RCC 7860 (cell line): ENCODE data around the gene TSPEAR.
"Not testable (repeated sequence)": the region's sequence is repeated elsewhere in the genome, so short reads cannot be mapped to it uniquely, and the experiment has no call there.

ENCODE experiments used
- DNase-seq: peaks from one replicate; pipeline ENCODE4 v3.0.0-alpha.2; 2015; ENCODE audit warnings: low spot score
- FAIRE-seq: peaks from 2 replicates; lab custom pipeline; 2012; peaks lifted over from hg19 to GRCh38; lab: Jason Lieb, UNC

The TSPEAR gene

GRCh38 chr21:44556879-44557278, 154.5 kb downstream of the TSPEAR start:
- FAIRE-seq (no peak), DNase-seq (no peak)

DNA sequence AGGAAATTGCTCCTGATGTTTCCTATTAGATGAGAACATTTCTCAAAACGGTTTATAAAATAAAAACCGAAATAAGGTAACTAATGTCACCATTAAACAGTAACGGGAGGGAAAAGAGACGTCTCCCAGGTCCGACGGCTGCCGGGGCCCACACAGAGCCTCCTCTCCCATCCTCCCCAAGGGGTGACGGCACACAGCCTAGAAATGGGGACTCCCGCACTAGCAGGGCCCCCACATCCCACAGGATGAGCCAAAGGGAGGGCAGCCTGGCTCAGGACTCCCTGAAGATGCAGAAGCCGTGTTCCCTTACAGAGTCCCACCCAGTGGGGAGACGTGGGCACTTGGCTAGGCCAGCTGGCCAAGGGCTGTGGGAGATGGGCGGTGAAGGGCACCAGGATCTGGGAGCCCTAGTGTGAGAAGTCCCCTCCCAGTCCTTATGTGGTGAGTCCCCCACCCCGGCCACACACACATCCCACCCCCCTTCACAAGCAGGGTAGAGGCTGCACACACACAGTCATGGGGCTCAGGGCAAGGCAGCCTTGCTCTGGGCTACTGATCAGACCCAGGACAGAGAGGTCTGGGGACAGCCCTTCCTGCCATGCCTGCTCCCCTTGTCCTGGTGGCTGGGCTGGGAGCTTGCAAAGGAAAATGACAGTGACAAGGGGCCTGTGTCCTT, 156.0 kb downstream of the TSPEAR start:
- DNase-seq (no peak), FAIRE-seq (no peak)

GRCh38 chr21:44552681-44553080, 158.7 kb downstream of the TSPEAR start:
- FAIRE-seq (no peak), DNase-seq (no peak)

- FAIRE-seq (no peak), DNase-seq (no peak)
These were observed 159.2 kb downstream of the TSPEAR start for GRCh38 chr21:44552136-44552535.

GRCh38 chr21:44551340-44551961, 159.9 kb downstream of the TSPEAR start, which contains the start of gene KRTAP10-2:
Gene KRTAP10-2 (minus strand): TSS chr21:44551505. CDS start chr21:44551458, 47 bp downstream.
- DNase-seq, result no peak
- FAIRE-seq, result no peak

- DNase-seq (no peak), FAIRE-seq (no peak)
These were observed 160.6 kb downstream of the TSPEAR start for GRCh38 chr21:44550807-44551206.

GRCh38 chr21:44550285-44550684, 161.1 kb downstream of the TSPEAR start:
- not testable (repeated sequence) for DNase-seq, FAIRE-seq

DNA sequence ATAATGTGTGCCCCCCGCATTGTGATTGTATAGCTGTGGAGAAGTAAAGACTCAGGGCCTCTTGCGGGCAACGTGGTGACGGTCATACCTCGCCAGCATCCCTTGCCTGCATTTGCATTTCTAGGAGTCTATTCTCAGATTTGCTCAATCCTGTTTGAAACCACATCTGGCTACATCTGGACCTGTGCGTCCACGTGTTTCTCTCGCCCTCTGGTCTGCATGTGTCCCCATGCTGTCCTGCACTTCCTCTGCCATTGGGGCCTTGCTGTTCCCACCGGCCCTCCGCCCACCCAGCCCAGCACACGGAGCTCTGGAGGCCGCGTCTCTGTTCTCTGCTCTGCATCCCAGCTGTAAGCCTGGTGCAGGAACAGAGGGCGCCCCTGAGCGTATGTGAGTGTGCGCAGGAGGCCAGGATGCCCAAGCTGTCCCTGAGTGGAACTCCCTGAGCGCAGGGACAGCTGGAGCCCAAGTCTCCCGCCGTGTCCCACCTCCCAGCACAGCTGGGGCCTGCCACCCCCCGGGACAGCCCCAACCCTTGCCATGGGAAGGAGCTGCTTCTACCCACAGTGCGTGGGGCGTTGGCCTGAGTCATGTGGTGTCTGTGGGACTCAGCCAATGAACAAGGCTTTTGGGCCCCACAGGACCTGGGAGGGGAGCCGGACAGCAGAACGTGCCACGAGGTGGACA, 161.7 kb downstream of the TSPEAR start:
- FAIRE-seq, result no peak

DNA sequence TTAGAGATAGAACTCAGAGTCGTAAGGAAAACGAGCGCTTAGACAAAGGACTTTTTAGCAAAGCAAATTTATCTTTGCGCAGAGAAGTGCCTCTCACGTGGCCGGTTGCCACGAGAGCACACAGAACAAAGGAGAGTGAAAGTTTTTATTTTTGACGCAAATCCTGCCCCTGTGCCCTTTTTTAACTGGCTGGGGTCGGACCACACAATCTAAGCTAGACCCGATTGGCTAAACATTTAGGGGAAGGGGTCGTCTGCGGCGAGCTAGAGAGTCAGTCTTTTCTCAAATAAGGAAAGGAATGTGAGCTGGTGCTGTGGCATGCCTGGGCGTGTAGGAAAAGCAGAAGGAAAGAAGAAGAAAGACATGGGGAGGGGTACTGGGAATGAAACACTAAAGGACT, 162.4 kb downstream of the TSPEAR start:
- FAIRE-seq (no peak), DNase-seq (no peak)

More for the DNA sequence above, 161.7 kb downstream of the TSPEAR start:
- no peak for DNase-seq

- FAIRE-seq (no peak), DNase-seq (no peak)
These were observed 163.0 kb downstream of the TSPEAR start for GRCh38 chr21:44548381-44548780.

DNA sequence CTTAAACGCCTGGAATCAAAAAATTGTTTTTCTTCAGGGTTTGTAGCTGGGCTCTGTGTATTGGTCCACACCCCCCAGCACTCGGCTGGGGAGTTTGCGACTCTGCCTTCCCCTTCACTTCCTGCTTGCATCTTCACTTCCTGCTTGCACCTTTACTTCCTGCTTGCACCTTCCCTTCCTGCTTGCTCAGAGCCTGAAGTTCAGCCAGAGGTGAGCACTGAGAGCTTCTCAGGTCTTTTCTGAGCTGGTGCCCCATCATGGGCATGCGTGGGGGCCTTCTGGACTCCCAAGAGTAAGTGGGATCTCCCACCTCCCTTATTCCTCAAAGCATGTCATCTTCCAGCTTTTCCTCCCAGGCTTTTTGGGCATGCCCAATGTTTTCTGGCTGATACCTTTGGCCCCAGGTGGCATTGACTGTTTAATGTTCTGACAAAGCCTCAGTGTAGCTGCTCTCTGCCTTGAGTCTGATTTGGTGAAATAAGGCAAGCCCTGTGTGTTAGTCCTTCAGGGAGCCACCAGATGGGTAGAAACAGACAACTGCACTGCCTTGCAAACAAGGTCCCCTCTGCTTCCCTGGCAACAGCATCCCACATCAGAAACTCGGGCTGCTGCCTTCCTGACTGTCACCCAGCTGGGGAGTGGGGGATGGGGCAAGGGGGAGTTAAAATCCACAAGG, 163.6 kb downstream of the TSPEAR start:
- DNase-seq (no peak), FAIRE-seq (no peak)

- DNase-seq (no peak), FAIRE-seq (no peak)
These were observed 166.8 kb downstream of the TSPEAR start for GRCh38 chr21:44544566-44544965.

DNA sequence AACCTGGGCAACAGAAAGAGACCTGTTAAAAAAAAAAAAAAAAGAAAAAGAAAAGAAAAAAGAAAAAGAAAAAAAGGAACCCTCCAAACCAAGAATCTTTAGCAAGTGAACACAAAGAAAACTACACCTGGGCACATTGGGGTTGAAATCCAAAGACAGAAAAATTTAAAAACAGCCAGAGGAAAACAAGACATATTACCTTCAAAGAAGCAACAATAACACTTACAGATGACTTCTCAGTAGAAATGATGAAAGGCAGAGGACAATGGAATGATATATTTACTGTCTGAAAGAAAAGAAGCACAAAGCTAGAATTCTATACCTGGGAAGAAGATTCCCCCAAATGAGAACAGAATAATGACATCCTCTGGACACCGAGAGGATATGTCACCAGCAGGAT, 168.7 kb downstream of the TSPEAR start:
- DNase-seq, result no peak
- FAIRE-seq, result no peak

- FAIRE-seq (no peak), DNase-seq (no peak)
These were observed 170.6 kb downstream of the TSPEAR start for GRCh38 chr21:44540741-44541288.

DNA sequence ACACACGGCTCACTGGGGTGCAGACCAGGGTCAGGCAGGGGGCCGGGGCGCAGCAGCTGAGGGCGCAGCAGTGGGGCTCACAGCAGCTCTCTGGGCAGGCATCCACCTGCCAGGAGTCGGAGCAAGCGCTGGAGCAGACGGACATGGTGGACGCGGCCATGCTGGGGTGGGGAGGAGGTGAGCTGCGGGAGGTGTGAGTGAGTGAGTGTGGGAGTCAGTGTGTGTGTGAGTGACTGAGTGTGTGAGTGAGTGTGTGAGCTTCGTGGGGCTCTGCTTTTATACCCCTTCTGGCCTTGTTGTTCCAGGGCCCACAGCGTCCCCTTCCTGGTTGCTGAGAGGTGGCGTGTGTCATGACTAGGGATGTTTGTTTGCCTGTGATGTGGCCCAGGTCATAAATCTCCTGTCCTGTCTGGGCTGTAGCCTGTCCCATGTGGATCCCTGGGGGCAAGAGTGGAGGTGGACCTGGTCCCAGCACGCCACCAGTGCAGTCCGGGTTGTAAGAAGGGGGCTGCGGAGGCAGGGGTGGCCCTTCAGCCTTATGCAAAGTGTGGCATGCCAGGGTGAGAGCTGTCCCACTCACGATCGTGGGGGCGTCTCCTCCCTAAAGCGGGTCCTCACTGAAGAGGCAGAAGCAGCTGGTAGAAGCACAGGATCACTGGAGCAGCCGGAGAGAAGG, 171.2 kb downstream of the TSPEAR start, which contains the start of gene KRTAP10-1:
Gene KRTAP10-1 (minus strand): TSS at position 205 of the 676 bp plus-strand sequence. CDS start 45 bp downstream, at position 160.
- DNase-seq (no peak), FAIRE-seq (no peak)

GRCh38 chr21:44539046-44539445, 172.3 kb downstream of the TSPEAR start:
- DNase-seq (no peak), FAIRE-seq (no peak)

- FAIRE-seq (no peak), DNase-seq (no peak)
These were observed 173.2 kb downstream of the TSPEAR start for GRCh38 chr21:44537930-44538911.

- no peak for DNase-seq
- no peak for FAIRE-seq
These were observed 175.4 kb downstream of the TSPEAR start for GRCh38 chr21:44535963-44536362.

DNA sequence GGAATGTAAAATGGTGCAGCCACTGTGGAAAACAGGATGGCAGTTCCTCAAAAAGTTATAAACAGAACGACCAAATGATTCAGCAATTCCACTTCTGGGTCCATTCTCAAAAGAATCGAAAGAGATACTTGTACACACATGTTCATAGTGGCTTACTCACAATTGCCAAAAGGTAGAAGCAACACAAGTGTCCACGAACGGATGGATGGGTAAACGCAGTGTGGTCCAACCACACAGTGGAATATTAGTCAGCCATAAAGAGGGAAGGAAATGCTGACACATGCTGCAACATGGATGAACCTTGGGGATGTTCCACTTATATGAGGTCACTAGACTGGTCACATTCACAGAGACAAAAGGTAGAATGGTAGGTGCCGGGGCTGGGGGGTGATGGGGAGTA, 176.7 kb downstream of the TSPEAR start:
- no peak for DNase-seq

More for the DNA sequence above, 176.7 kb downstream of the TSPEAR start:
- FAIRE-seq, result no peak
